Mesenchymal stem cell (in vitro differentiated cells and primary cell): ENCODE results near the gene SAP25.

ENCODE experiments used
- DNase-seq: peaks from one replicate; pipeline ENCODE4 v3.0.0-alpha.2; 2013
- H2AFZ ChIP-seq: one replicate; pipeline ENCODE4 v1.6.1; 2013; ENCODE audit warnings: low read depth, mild to moderate bottlenecking, control low read depth, inconsistent platforms, low read length, moderate library complexity
- H2AK5ac ChIP-seq: 2 replicates; pipeline ENCODE4 v1.6.1; 2013; ENCODE audit warnings: low read length, moderate library complexity, mild to moderate bottlenecking, inconsistent platforms; ENCODE audit not compliant: severe bottlenecking
- H2BK120ac ChIP-seq: one replicate; pipeline ENCODE4 v1.6.1; 2013; ENCODE audit warnings: low read depth, mild to moderate bottlenecking, inconsistent platforms, low read length, moderate library complexity
- H2BK12ac ChIP-seq, 2 experiments: one replicate each; pipeline ENCODE4 v1.6.1; 2013; ENCODE audit warnings: inconsistent platforms in 2 of 2, low read length in 2 of 2, mild to moderate bottlenecking in 2 of 2, moderate library complexity in 2 of 2, control low read depth in 1 of 2
- H2BK15ac ChIP-seq: one replicate; pipeline ENCODE4 v1.6.1; 2013; ENCODE audit warnings: mild to moderate bottlenecking, low read depth, inconsistent platforms; ENCODE audit not compliant: poor library complexity, severe bottlenecking
- H2BK5ac ChIP-seq: 2 replicates; pipeline ENCODE4 v1.6.1; 2013; ENCODE audit warnings: low read depth, mild to moderate bottlenecking, low read length, control low read depth, inconsistent platforms; ENCODE audit not compliant: poor library complexity, severe bottlenecking
- H3K14ac ChIP-seq, 2 experiments: one replicate each; pipeline ENCODE4 v1.6.1; 2013; ENCODE audit warnings: inconsistent platforms in 2 of 2, low read length in 2 of 2, control low read depth in 1 of 2, mild to moderate bottlenecking in 1 of 2, moderate library complexity in 1 of 2
- H3K18ac ChIP-seq, 2 experiments: one replicate each; pipeline ENCODE4 v1.6.1; 2013; ENCODE audit warnings: inconsistent platforms in 2 of 2, low read length in 2 of 2, control low read depth in 1 of 2, low read depth in 1 of 2, mild to moderate bottlenecking in 1 of 2
- H3K23ac ChIP-seq, 2 experiments: one replicate each; pipeline ENCODE4 v1.6.1; 2013; ENCODE audit warnings: inconsistent platforms in 2 of 2, low read length in 2 of 2, mild to moderate bottlenecking in 2 of 2, moderate library complexity in 2 of 2, control low read depth in 1 of 2
- H3K27ac ChIP-seq: 2 replicates; pipeline ENCODE4 v1.5.1; 2013; ENCODE audit warnings: mild to moderate bottlenecking, moderate library complexity, low read length, control low read depth, inconsistent platforms; ENCODE audit not compliant: poor library complexity, severe bottlenecking
- H3K27me3 ChIP-seq, 2 experiments: 2 replicates each; pipeline versions ENCODE4 v1.6.1 to v1.7.0; 2013; ENCODE audit warnings: low read length in 2 of 2, mild to moderate bottlenecking in 2 of 2, moderate library complexity in 2 of 2, control low read depth in 1 of 2, inconsistent platforms in 1 of 2; ENCODE audit not compliant: control insufficient read depth in 1 of 2, insufficient read depth in 1 of 2
- H3K36me3 ChIP-seq, 2 experiments: 2 replicates each; pipeline versions ENCODE4 v1.6.1 to v1.7.0; 2013; ENCODE audit warnings: low read length in 2 of 2, control low read depth in 1 of 2, inconsistent platforms in 1 of 2, low read depth in 1 of 2, mild to moderate bottlenecking in 1 of 2; ENCODE audit not compliant: insufficient read depth in 2 of 2, control insufficient read depth in 1 of 2
- H3K4ac ChIP-seq, 2 experiments: one replicate each; pipeline ENCODE4 v1.6.1; 2013; ENCODE audit warnings: inconsistent platforms in 2 of 2, low read length in 2 of 2, mild to moderate bottlenecking in 2 of 2, moderate library complexity in 2 of 2, control low read depth in 1 of 2, low read depth in 1 of 2
- H3K4me1 ChIP-seq: 2 replicates; pipeline ENCODE4 v1.6.1; 2013; ENCODE audit warnings: low read depth, low read length, control low read depth; ENCODE audit not compliant: control insufficient read depth, insufficient read depth
- H3K4me2 ChIP-seq: 2 replicates; pipeline ENCODE4 v1.6.1; 2013; ENCODE audit warnings: low read length, mild to moderate bottlenecking, inconsistent platforms; ENCODE audit not compliant: poor library complexity, severe bottlenecking
- H3K4me3 ChIP-seq, 2 experiments: 2 replicates each; pipeline versions ENCODE4 v1.5.1 to v1.7.0; 2013; ENCODE audit warnings: low read length in 2 of 2, mild to moderate bottlenecking in 2 of 2, control low read depth in 1 of 2, low read depth in 1 of 2; ENCODE audit not compliant: insufficient read depth in 1 of 2
- H3K79me1 ChIP-seq: replicated peaks from 2 replicates; pipeline ENCODE4 v1.6.1; 2013; ENCODE audit warnings: mild to moderate bottlenecking, control low read depth, low read length, inconsistent platforms; ENCODE audit not compliant: poor library complexity, severe bottlenecking
- H3K9ac ChIP-seq: 2 replicates; pipeline ENCODE4 v1.7.0; 2013; ENCODE audit warnings: mild to moderate bottlenecking, low read length, moderate library complexity
- H3K9me3 ChIP-seq: 2 replicates; pipeline ENCODE4 v1.7.0; 2013; ENCODE audit warnings: mild to moderate bottlenecking, low read length; ENCODE audit not compliant: control insufficient read depth
- H4K8ac ChIP-seq: one replicate; pipeline ENCODE4 v1.6.1; 2013; ENCODE audit warnings: inconsistent platforms, mild to moderate bottlenecking, low read length, moderate library complexity
- H4K91ac ChIP-seq: one replicate; pipeline ENCODE4 v1.6.1; 2013; ENCODE audit warnings: mild to moderate bottlenecking, low read length, inconsistent platforms
- WGBS: methylation state at CpG from one replicate; pipeline ENCODE4 v1.1.7; 2013; ENCODE audit warnings: mixed read lengths; 5-methylcytosine and 5-hydroxymethylcytosine counted together

SAP25 gene

GRCh38 chr7:100559127-100559526, 14.6 kb downstream of the SAP25 start:
- no peak overlapping the region for H2BK5ac ChIP-seq
- 96% methylated on average over 4 of the region's 4 CpGs for WGBS

GRCh38 chr7:100556541-100556940, 17.2 kb downstream of the SAP25 start:
- Histone ChIP-seq H2BK120ac (no peak overlapping the region), H3K9me3 (no peaks in the 10 kb centered on the region), H3K23ac (no peak overlapping the region), H3K27me3 (no peaks in the 10 kb centered on the region), H3K14ac (no peak overlapping the region), H3K4ac (no peak overlapping the region), H3K18ac (no peak overlapping the region), H3K9ac (peak overlapping the region; percentile 1), H3K4me1 (peaks cover 2% of the 10 kb centered on the region), H3K27ac (no peak overlapping the region), H3K4me2 (no peak overlapping the region), H2BK5ac (no peak overlapping the region), H2AK5ac (no peak overlapping the region), H4K8ac (no peak overlapping the region), H2BK15ac (no peak overlapping the region), H3K4me3 (no peak overlapping the region), H2BK12ac (no peak overlapping the region), H4K91ac (no peak overlapping the region), H3K36me3 (peaks cover 32 to 44% of the 10 kb centered on the region in 2 experiments), H3K79me1 (no peaks in the 10 kb centered on the region), H2AFZ (no peak overlapping the region)
- no peak for DNase-seq
- 97% methylated on average over 4 of the region's 4 CpGs for WGBS

More at GRCh38 chr7:100559127-100559526, 14.6 kb downstream of the SAP25 start:
- Histone ChIP-seq H3K27me3 (no peaks in the 10 kb centered on the region), H3K9me3 (no peaks in the 10 kb centered on the region), H3K4me2 (no peak overlapping the region), H3K4ac (no peak overlapping the region), H3K4me3 (no peak overlapping the region), H3K36me3 (peaks cover 31 to 37% of the 10 kb centered on the region in 2 experiments), H2AFZ (no peak overlapping the region), H3K27ac (no peak overlapping the region), H3K79me1 (no peaks in the 10 kb centered on the region), H4K8ac (no peak overlapping the region), H2AK5ac (no peak overlapping the region), H3K4me1 (peaks cover 2% of the 10 kb centered on the region), H2BK120ac (no peak overlapping the region), H3K18ac (no peak overlapping the region), H3K14ac (no peak overlapping the region), H2BK12ac (no peak overlapping the region), H3K9ac (no peak overlapping the region), H4K91ac (no peak overlapping the region), H2BK15ac (no peak overlapping the region), H3K23ac (no peak overlapping the region)
- DNase-seq, result no peak

- no peak overlapping the region for H3K18ac ChIP-seq
- no peak overlapping the region for H4K8ac ChIP-seq
- DNase-seq, result no peak
- H3K36me3 ChIP-seq, result peaks cover 30 to 46% of the 10 kb centered on the region in 2 experiments
- H3K4me2 ChIP-seq, result no peak overlapping the region
- no peak overlapping the region for H3K14ac ChIP-seq
- no peak overlapping the region for H2BK5ac ChIP-seq
- H2AK5ac ChIP-seq, result no peak overlapping the region
- no peaks in the 10 kb centered on the region for H3K27me3 ChIP-seq
- H2BK120ac ChIP-seq, result no peak overlapping the region
- H3K27ac ChIP-seq, result no peak overlapping the region
- peaks cover 2% of the 10 kb centered on the region for H3K4me1 ChIP-seq
- H3K9ac ChIP-seq, result no peak overlapping the region
- H3K9me3 ChIP-seq, result no peaks in the 10 kb centered on the region
- H3K4ac ChIP-seq, result no peak overlapping the region
- no peak overlapping the region for H4K91ac ChIP-seq
- WGBS, result 84% methylated on average over 5 of the region's 5 CpGs
- H2BK12ac ChIP-seq, result no peak overlapping the region
- no peak overlapping the region for H2BK15ac ChIP-seq
- no peak overlapping the region for H3K23ac ChIP-seq
- H3K79me1 ChIP-seq, result no peaks in the 10 kb centered on the region
- no peak overlapping the region for H2AFZ ChIP-seq
- no peak overlapping the region for H3K4me3 ChIP-seq
Measured at GRCh38 chr7:100555701-100556100, 18.0 kb downstream of the SAP25 start.

- no peak overlapping the region for H4K91ac ChIP-seq
- no peak overlapping the region for H4K8ac ChIP-seq
- H3K14ac ChIP-seq, result no peak overlapping the region
- no peaks in the 10 kb centered on the region for H3K9me3 ChIP-seq
- no peak overlapping the region for H2BK5ac ChIP-seq
- no peak for DNase-seq
- H3K9ac ChIP-seq, result no peak overlapping the region
- no peak overlapping the region for H3K4me2 ChIP-seq
- H2BK15ac ChIP-seq, result no peak overlapping the region
- no peak overlapping the region for H2BK12ac ChIP-seq
- no peak overlapping the region for H3K4ac ChIP-seq
- H2AK5ac ChIP-seq, result no peak overlapping the region
- no peak overlapping the region for H3K23ac ChIP-seq
- H2AFZ ChIP-seq, result no peak overlapping the region
- H3K36me3 ChIP-seq, result peaks cover 33 to 51% of the 10 kb centered on the region in 2 experiments
- H3K4me1 ChIP-seq, result peaks cover 2% of the 10 kb centered on the region
- WGBS, result 96% methylated on average over 3 of the region's 3 CpGs
- H3K4me3 ChIP-seq, result no peak overlapping the region
- H3K18ac ChIP-seq, result no peak overlapping the region
- H3K79me1 ChIP-seq, result peaks cover 11% of the 10 kb centered on the region
- H3K27ac ChIP-seq, result no peak overlapping the region
- no peaks in the 10 kb centered on the region for H3K27me3 ChIP-seq
- no peak overlapping the region for H2BK120ac ChIP-seq
Measured at GRCh38 chr7:100553032-100553431, 20.7 kb downstream of the SAP25 start.
